ENCODE measurements around the gene PITPNM3.

GRCh38 chr17:6542577-6542976, 13.8 kb downstream of the PITPNM3 start:
- no peak for TF ChIP-seq CTCF (IDR thresholded peaks at IDR 0.05 in 4 of 5, conservative IDR thresholded peaks at IDR 0.05 in 1 of 5)
- TF ChIP-seq POLR2A (IDR thresholded peaks at IDR 0.05) = no peak
